Fibroblast of lung (primary cell): ENCODE data around the gene MYLK. TPM values are rescaled to one million over a fixed set of nuclear protein-coding genes. Genes with fewer than 3 reads are reported as not detected.

Experiments
- DNase-seq, 2 donors: peaks; one replicate each; pipeline versions ENCODE4 v3.0.0 to v3.0.0-alpha.2; 2010; ENCODE audit warnings: low read depth in 2 of 2
- H2AFZ ChIP-seq: 2 replicates; pipeline ENCODE4 v1.5.1; 2012; ENCODE audit warnings: low read length, control low read depth, inconsistent platforms
- H3K27ac ChIP-seq: 2 replicates; pipeline ENCODE4 v1.5.1; 2011; ENCODE audit warnings: low read length, control low read depth; ENCODE audit not compliant: insufficient read depth
- H3K27me3 ChIP-seq: 2 replicates; pipeline ENCODE4 v1.5.1; 2011; ENCODE audit warnings: mild to moderate bottlenecking, low read length; ENCODE audit not compliant: control insufficient read depth, insufficient read depth
- H3K36me3 ChIP-seq: 2 replicates; pipeline ENCODE4 v1.5.1; 2011; ENCODE audit warnings: low read length; ENCODE audit not compliant: control insufficient read depth, insufficient read depth
- H3K4me1 ChIP-seq: 2 replicates; pipeline ENCODE4 v1.5.1; 2011; ENCODE audit warnings: low read length; ENCODE audit not compliant: control insufficient read depth, insufficient read depth; ENCODE audit errors: extremely low read depth
- H3K4me2 ChIP-seq: 2 replicates; pipeline ENCODE4 v1.5.1; 2011; ENCODE audit warnings: low read length, control low read depth; ENCODE audit not compliant: insufficient read depth; ENCODE audit errors: extremely low read depth
- H3K4me3 ChIP-seq, 4 experiments: fragments of 200-600 bp in 1 of 4; sonication (generic) in 1 of 4; replicated peaks in 1 of 4; 2 replicates each; pipeline ENCODE4 v1.5.1; 2011 to 2016; ENCODE audit warnings: low read length in 4 of 4, low read depth in 3 of 4, mild to moderate bottlenecking in 3 of 4, control low read depth in 2 of 4, inconsistent platforms in 1 of 4, mixed read lengths in 1 of 4; ENCODE audit not compliant: insufficient read depth in 1 of 4; ENCODE audit errors: control extremely low read depth in 1 of 4
- H3K79me2 ChIP-seq: 2 replicates; pipeline ENCODE4 v1.5.1; 2012; ENCODE audit warnings: mild to moderate bottlenecking, low read length, inconsistent platforms; ENCODE audit not compliant: control insufficient read depth, insufficient read depth
- H3K9ac ChIP-seq: 2 replicates; pipeline ENCODE4 v1.5.1; 2011; ENCODE audit warnings: mild to moderate bottlenecking, low read length, control low read depth; ENCODE audit not compliant: insufficient read depth
- H3K9me3 ChIP-seq: 2 replicates; pipeline ENCODE4 v1.5.1; 2012; ENCODE audit warnings: low read depth, low read length; ENCODE audit not compliant: control insufficient read depth, insufficient read depth
- H4K20me1 ChIP-seq: 2 replicates; pipeline ENCODE4 v1.5.1; 2011; ENCODE audit warnings: low read length; ENCODE audit not compliant: control insufficient read depth, insufficient read depth; ENCODE audit errors: extremely low read depth
- CTCF ChIP-seq, 2 donors: IDR thresholded peaks in 1 of 2; conservative IDR thresholded peaks in 1 of 2; 1 replicate in 1 of 2; 2 replicates in 1 of 2; pipeline ENCODE4 v1.5.1; 2011 to 2012; ENCODE audit warnings: low read length in 2 of 2, control low read depth in 1 of 2, inconsistent platforms in 1 of 2, low read depth in 1 of 2, mild to moderate bottlenecking in 1 of 2
- EZH2 ChIP-seq: IDR thresholded peaks from 2 replicates; pipeline ENCODE4 v1.5.1; 2012; ENCODE audit warnings: low read length, control low read depth, mild to moderate bottlenecking; ENCODE audit errors: missing control alignments
- polyA plus RNA-seq, 2 donors: library from polyadenylated mRNA; depleted of rRNA in 1 of 2; stranded (reverse) in 1 of 2; unstranded in 1 of 2; fragments of >200 nt; gene quantifications; 2 replicates each; pipeline ENCODE4 v1.2.1, GENCODE V29; 2011 to 2012; ENCODE audit warnings: missing spikeins in 1 of 2
- total RNA-seq: library from RNA; depleted of rRNA; stranded (reverse); fragments of >200 nt; gene quantifications from 2 replicates; pipeline ENCODE4 v1.2.1, GENCODE V29; 2014

The MYLK gene
- total and polyA plus RNA-seq, 2 donors (not counting 1 experiment from before 2014, with no cell fraction given): 918 to 941 TPM

- Histone ChIP-seq H3K4me2 (no peak overlapping the region), H3K9ac (no peak overlapping the region), H3K36me3 (no peaks in the 10 kb centered on the region), H3K4me3 (no peak overlapping the region), H3K27me3 (no peaks in the 10 kb centered on the region), H3K27ac (no peak overlapping the region), H2AFZ (no peak overlapping the region), H3K4me1 (no peaks in the 10 kb centered on the region), H3K79me2 (peaks cover 47% of the 10 kb centered on the region), H4K20me1 (no peaks in the 10 kb centered on the region), H3K9me3 (no peaks in the 10 kb centered on the region)
- no peak for TF ChIP-seq EZH2
- no peak for TF ChIP-seq CTCF (conservative IDR thresholded peaks at IDR 0.05 in 1 of 2, IDR thresholded peaks at IDR 0.05 in 1 of 2; ENCODE audit: low read depth in 1 of 2, low read length in 2 of 2)
- no peak for DNase-seq
Measured at GRCh38 chr3:123859177-123859576, 25.0 kb downstream of the MYLK start.

GRCh38 chr3:123854905-123855304 lies 29.2 kb downstream of the MYLK start:
- H2AFZ ChIP-seq: no peak overlapping the region
- H3K36me3 ChIP-seq: no peaks in the 10 kb centered on the region
- H4K20me1 ChIP-seq: no peaks in the 10 kb centered on the region
- no peak overlapping the region for H3K27ac ChIP-seq
- DNase-seq: no peak
- no peak overlapping the region for H3K4me2 ChIP-seq
- no peak overlapping the region for H3K9ac ChIP-seq
- H3K9me3 ChIP-seq: no peaks in the 10 kb centered on the region
- no peaks in the 10 kb centered on the region for H3K27me3 ChIP-seq
- no peak overlapping the region for H3K4me3 ChIP-seq
- TF ChIP-seq CTCF (conservative IDR thresholded peaks at IDR 0.05 in 1 of 2, IDR thresholded peaks at IDR 0.05 in 1 of 2; ENCODE audit: low read depth in 1 of 2, low read length in 2 of 2): no peak
- no peak for TF ChIP-seq EZH2
- H3K79me2 ChIP-seq: peaks cover 33% of the 10 kb centered on the region
- no peaks in the 10 kb centered on the region for H3K4me1 ChIP-seq

- H4K20me1 ChIP-seq: no peaks in the 10 kb centered on the region
- no peak overlapping the region for H3K4me2 ChIP-seq
- H3K9me3 ChIP-seq: no peaks in the 10 kb centered on the region
- H3K79me2 ChIP-seq: peaks cover 28% of the 10 kb centered on the region
- no peaks in the 10 kb centered on the region for H3K36me3 ChIP-seq
- no peak overlapping the region for H3K27ac ChIP-seq
- TF ChIP-seq CTCF (conservative IDR thresholded peaks at IDR 0.05 in 1 of 2, IDR thresholded peaks at IDR 0.05 in 1 of 2; ENCODE audit: low read depth in 1 of 2, low read length in 2 of 2) (no peak), EZH2 (no peak)
- no peaks in the 10 kb centered on the region for H3K4me1 ChIP-seq
- DNase-seq: no peak
- no peaks in the 10 kb centered on the region for H3K27me3 ChIP-seq
- H2AFZ ChIP-seq: no peak overlapping the region
- H3K4me3 ChIP-seq: no peak overlapping the region
- no peak overlapping the region for H3K9ac ChIP-seq
Measured at GRCh38 chr3:123853686-123854372, 30.3 kb downstream of the MYLK start.
